Activated T-helper 17 cell treated with anti-CD3 and anti-CD28 coated beads, Interleukin-2, amount 50 U/mL, for 72 hours (primary cell): ENCODE measurements around the gene OLFM1. TPM values are rescaled to one million over a fixed set of nuclear protein-coding genes. Genes with fewer than 3 reads are reported as not detected.
A peak's percentile ranks its signal among the peaks of the same experiment; 100 is the strongest.

Experiments used
- ATAC-seq: fragments of 150-1000 bp; cut with Tn5 transposase; replicated peaks from 2 replicates; pipeline ENCODE4 v1.10.0; 2021; ENCODE audit warnings: mild to moderate bottlenecking, moderate library complexity
- H3K27ac Mint-ChIP-seq: one replicate; pipeline ENCODE4 v1.8.0; 2022; ENCODE audit warnings: mixed read lengths
- H3K27me3 Mint-ChIP-seq: one replicate; pipeline ENCODE4 v1.8.0; 2022; ENCODE audit warnings: mixed read lengths
- H3K36me3 Mint-ChIP-seq: one replicate; pipeline ENCODE4 v1.8.0; 2022; ENCODE audit warnings: low read depth, mild to moderate bottlenecking, mixed read lengths
- H3K4me1 Mint-ChIP-seq: one replicate; pipeline ENCODE4 v1.8.0; 2022; ENCODE audit warnings: mixed read lengths
- H3K4me3 Mint-ChIP-seq: one replicate; pipeline ENCODE4 v1.8.0; 2022; ENCODE audit warnings: mild to moderate bottlenecking, mixed read lengths
- H3K9me3 Mint-ChIP-seq: one replicate; pipeline ENCODE4 v1.8.0; 2022; ENCODE audit warnings: mixed read lengths
- total RNA-seq, 2 donors: library from RNA; stranded (reverse); gene quantifications; one replicate each; pipeline ENCODE4 v1.2.3, GENCODE V29; 2022

OLFM1 gene
- total RNA-seq, 2 donors from 2014 or later = 0.32 TPM; not detected in 1

- peak; percentile 89 for ATAC-seq
- H3K9me3 Mint-ChIP-seq = peaks cover 3% of the 10 kb centered on the region
- peak overlapping the region; percentile 28 for H3K4me3 Mint-ChIP-seq
- H3K27me3 Mint-ChIP-seq = peaks cover 13% of the 10 kb centered on the region
- H3K27ac Mint-ChIP-seq = no peak overlapping the region
- peaks cover 13% of the 10 kb centered on the region for H3K4me1 Mint-ChIP-seq
- no peaks in the 10 kb centered on the region for H3K36me3 Mint-ChIP-seq
Observed at GRCh38 chr9:135130207-135130976, 42.9 kb downstream of the OLFM1 start.

- H3K27ac Mint-ChIP-seq = no peak overlapping the region
- ATAC-seq = no peak
- H3K27me3 Mint-ChIP-seq = peaks cover 13% of the 10 kb centered on the region
- peak overlapping the region; percentile 28 for H3K4me3 Mint-ChIP-seq
- no peaks in the 10 kb centered on the region for H3K36me3 Mint-ChIP-seq
- peaks cover 3% of the 10 kb centered on the region for H3K9me3 Mint-ChIP-seq
- peaks cover 13% of the 10 kb centered on the region for H3K4me1 Mint-ChIP-seq
Observed at GRCh38 chr9:135131488-135131887, 44.0 kb downstream of the OLFM1 start.

- Mint-ChIP-seq H3K9me3 (peaks cover 3% of the 10 kb centered on the region), H3K27me3 (peaks cover 17% of the 10 kb centered on the region)
Observed at GRCh38 chr9:135132008-135132407, 44.5 kb downstream of the OLFM1 start.

GRCh38 chr9:135134268-135135022 is 47.0 kb downstream of the OLFM1 start:
- no peak for ATAC-seq
- H3K27me3 Mint-ChIP-seq = peaks cover 17% of the 10 kb centered on the region
- peaks cover 3% of the 10 kb centered on the region for H3K9me3 Mint-ChIP-seq
- no peaks in the 10 kb centered on the region for H3K36me3 Mint-ChIP-seq
- H3K27ac Mint-ChIP-seq = no peak overlapping the region
- peaks cover 13% of the 10 kb centered on the region for H3K4me1 Mint-ChIP-seq
- H3K4me3 Mint-ChIP-seq = no peak overlapping the region

More at GRCh38 chr9:135132008-135132407, 44.5 kb downstream of the OLFM1 start:
- no peaks in the 10 kb centered on the region for H3K36me3 Mint-ChIP-seq
- H3K27ac Mint-ChIP-seq = no peak overlapping the region
- ATAC-seq = no peak
- peaks cover 13% of the 10 kb centered on the region for H3K4me1 Mint-ChIP-seq
- no peak overlapping the region for H3K4me3 Mint-ChIP-seq

- no peaks in the 10 kb centered on the region for H3K36me3 Mint-ChIP-seq
- no peak overlapping the region for H3K27ac Mint-ChIP-seq
- ATAC-seq = no peak
- H3K27me3 Mint-ChIP-seq = peaks cover 17% of the 10 kb centered on the region
- H3K4me1 Mint-ChIP-seq = peaks cover 7% of the 10 kb centered on the region
- H3K4me3 Mint-ChIP-seq = no peak overlapping the region
- H3K9me3 Mint-ChIP-seq = no peaks in the 10 kb centered on the region
Observed at GRCh38 chr9:135135171-135135928, 47.9 kb downstream of the OLFM1 start.

- ATAC-seq = no peak
- Mint-ChIP-seq H3K9me3 (no peaks in the 10 kb centered on the region), H3K4me3 (no peak overlapping the region), H3K27ac (no peak overlapping the region), H3K27me3 (peaks cover 17% of the 10 kb centered on the region), H3K36me3 (no peaks in the 10 kb centered on the region), H3K4me1 (peaks cover 7% of the 10 kb centered on the region)
Observed at GRCh38 chr9:135135929-135136315, 48.5 kb downstream of the OLFM1 start.

GRCh38 chr9:135136481-135136880 is 49.0 kb downstream of the OLFM1 start:
- Mint-ChIP-seq H3K36me3 (no peaks in the 10 kb centered on the region), H3K4me1 (peaks cover 7% of the 10 kb centered on the region), H3K4me3 (no peak overlapping the region), H3K27me3 (peaks cover 17% of the 10 kb centered on the region), H3K27ac (peak overlapping the region; percentile 3), H3K9me3 (no peaks in the 10 kb centered on the region)
- ATAC-seq = no peak

- Mint-ChIP-seq H3K4me3 (no peak overlapping the region), H3K27ac (peak overlapping the region; percentile 3), H3K27me3 (peaks cover 17% of the 10 kb centered on the region), H3K36me3 (no peaks in the 10 kb centered on the region), H3K4me1 (peaks cover 7% of the 10 kb centered on the region), H3K9me3 (no peaks in the 10 kb centered on the region)
- ATAC-seq = no peak
Observed at GRCh38 chr9:135136991-135137832, 49.7 kb downstream of the OLFM1 start.

- no peaks in the 10 kb centered on the region for H3K4me1 Mint-ChIP-seq
- H3K27ac Mint-ChIP-seq = no peak overlapping the region
- no peaks in the 10 kb centered on the region for H3K9me3 Mint-ChIP-seq
- peaks cover 7% of the 10 kb centered on the region for H3K27me3 Mint-ChIP-seq
- ATAC-seq = no peak
- H3K36me3 Mint-ChIP-seq = no peaks in the 10 kb centered on the region
- no peak overlapping the region for H3K4me3 Mint-ChIP-seq
Observed at GRCh38 chr9:135138078-135138855, 50.8 kb downstream of the OLFM1 start.

GRCh38 chr9:135139366-135139959 is 52.0 kb downstream of the OLFM1 start:
- no peak overlapping the region for H3K27ac Mint-ChIP-seq
- no peaks in the 10 kb centered on the region for H3K36me3 Mint-ChIP-seq
- no peak overlapping the region for H3K4me3 Mint-ChIP-seq
- H3K27me3 Mint-ChIP-seq = peaks cover 7% of the 10 kb centered on the region
- ATAC-seq = peak; percentile 28
- H3K4me1 Mint-ChIP-seq = no peaks in the 10 kb centered on the region
- no peaks in the 10 kb centered on the region for H3K9me3 Mint-ChIP-seq

GRCh38 chr9:135141183-135141774 is 53.8 kb downstream of the OLFM1 start:
- Mint-ChIP-seq H3K27me3 (peaks cover 13% of the 10 kb centered on the region), H3K9me3 (no peaks in the 10 kb centered on the region), H3K36me3 (no peaks in the 10 kb centered on the region), H3K4me3 (no peak overlapping the region), H3K4me1 (no peaks in the 10 kb centered on the region), H3K27ac (no peak overlapping the region)
- ATAC-seq = no peak

- Mint-ChIP-seq H3K9me3 (peaks cover 3% of the 10 kb centered on the region), H3K36me3 (no peaks in the 10 kb centered on the region), H3K27me3 (peaks cover 17% of the 10 kb centered on the region), H3K27ac (no peak overlapping the region), H3K4me1 (no peaks in the 10 kb centered on the region), H3K4me3 (no peak overlapping the region)
- ATAC-seq = no peak
Observed at GRCh38 chr9:135144581-135145170, 57.2 kb downstream of the OLFM1 start.
